ENCODE measurements around the gene ASB7. TPM values are rescaled to one million over a fixed set of nuclear protein-coding genes. Genes with fewer than 3 reads are reported as not detected.

Gene ASB7, protein sequence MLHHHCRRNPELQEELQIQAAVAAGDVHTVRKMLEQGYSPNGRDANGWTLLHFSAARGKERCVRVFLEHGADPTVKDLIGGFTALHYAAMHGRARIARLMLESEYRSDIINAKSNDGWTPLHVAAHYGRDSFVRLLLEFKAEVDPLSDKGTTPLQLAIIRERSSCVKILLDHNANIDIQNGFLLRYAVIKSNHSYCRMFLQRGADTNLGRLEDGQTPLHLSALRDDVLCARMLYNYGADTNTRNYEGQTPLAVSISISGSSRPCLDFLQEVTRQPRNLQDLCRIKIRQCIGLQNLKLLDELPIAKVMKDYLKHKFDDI
- 10 to 100 TPM; 35.7 TPM for total RNA-seq

DNA sequence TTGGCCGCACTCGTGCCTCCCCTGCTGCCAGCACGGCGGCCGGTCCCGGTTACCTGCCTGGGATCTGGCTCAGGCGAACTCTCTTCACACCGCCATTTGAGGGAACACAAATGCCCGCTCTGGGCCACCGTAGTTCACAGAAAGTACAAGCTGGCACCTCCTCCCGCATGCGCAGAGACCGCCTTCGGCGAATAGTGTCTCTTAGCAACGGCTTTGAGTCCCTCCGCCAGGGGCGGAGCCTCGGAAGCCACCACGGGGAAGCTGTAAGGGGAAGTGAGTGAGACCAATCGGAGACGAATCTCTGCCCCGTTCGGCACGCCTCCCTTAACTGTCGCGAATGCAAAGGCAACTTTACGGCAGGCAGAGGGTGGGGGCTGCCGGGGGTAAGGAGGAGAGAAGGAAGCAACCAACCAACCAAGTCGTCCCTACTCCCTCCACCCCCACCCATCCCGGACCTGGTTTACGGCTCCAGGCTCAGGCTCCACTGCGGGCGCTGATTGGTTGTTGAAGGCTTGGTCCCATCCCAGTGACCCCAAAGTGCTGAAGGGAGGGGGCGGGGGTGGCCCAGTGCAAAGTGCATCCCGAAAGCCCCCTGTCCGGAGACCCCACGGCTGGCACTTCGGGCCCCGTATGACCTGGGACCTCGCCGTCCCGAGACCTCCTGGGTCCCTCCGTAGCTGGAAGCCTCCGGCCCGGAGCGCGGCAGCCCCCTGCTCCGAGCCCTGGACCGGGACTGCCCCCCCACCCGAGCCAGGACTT is at the start of gene ASB7, which contains the start of gene LINS1:
Gene ASB7 (plus strand): TSS at position 526 of the 759 bp plus-strand sequence. CDS start 9,628 bp downstream, outside the sequence.
Gene LINS1 (minus strand): TSS at position 121 of the 759 bp plus-strand sequence. CDS start 21,342 bp downstream, outside the sequence.
- Mint-ChIP-seq H3K36me3 (ENCODE audit: insufficient read depth in 2 of 2) (peaks cover 8 to 18% of the 10 kb centered on the region in 2 donors), H3K9me3 (no peaks in the 10 kb centered on the region), H3K4me3 (no peak within 1 kb of the TSS), H3K27ac (peak within 1 kb of the TSS; percentile 98), H3K27me3 (ENCODE audit: low read depth) (no peaks in the 10 kb centered on the region), H3K4me1 (ENCODE audit: low read depth) (peaks cover 39% of the 10 kb centered on the region)
- DNase-seq (peak; percentile 99 to 100), ATAC-seq (replicated peaks in 1 of 2) (peak; percentile 83 to 85)

DNA sequence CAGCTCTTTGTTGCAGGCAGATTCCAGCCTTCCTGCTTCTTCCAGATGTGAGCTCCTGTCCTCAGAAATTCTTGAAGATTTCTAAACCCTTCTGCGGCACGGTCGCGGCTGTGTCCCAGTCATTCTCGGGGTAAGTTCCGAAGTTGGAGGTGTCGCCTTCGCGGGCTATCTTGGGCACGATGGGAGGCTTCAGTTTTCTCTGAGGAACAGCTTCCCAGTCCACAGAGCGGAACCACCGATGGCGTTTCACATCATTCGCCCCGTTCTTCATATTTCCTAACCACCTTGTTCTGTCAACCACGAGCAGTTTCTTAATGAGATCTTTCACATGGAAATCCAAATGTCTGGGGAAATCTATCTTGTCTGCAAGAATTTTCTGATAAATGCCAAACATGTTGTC is 48.9 kb upstream of the ASB7 start:
- H3K9me3 Mint-ChIP-seq, result peaks cover 0 to 2% of the 10 kb centered on the region in 2 donors
- H3K4me3 Mint-ChIP-seq, result no peak overlapping the region
- DNase-seq (no peak), ATAC-seq (replicated peaks in 1 of 2) (no peak)
- H3K4me1 Mint-ChIP-seq (ENCODE audit: low read depth), result no peaks in the 10 kb centered on the region
- no peak overlapping the region for H3K27ac Mint-ChIP-seq
- no peaks in the 10 kb centered on the region for H3K27me3 Mint-ChIP-seq (ENCODE audit: low read depth)
- peaks cover 2 to 23% of the 10 kb centered on the region in 2 donors for H3K36me3 Mint-ChIP-seq (ENCODE audit: insufficient read depth in 2 of 2)

DNA sequence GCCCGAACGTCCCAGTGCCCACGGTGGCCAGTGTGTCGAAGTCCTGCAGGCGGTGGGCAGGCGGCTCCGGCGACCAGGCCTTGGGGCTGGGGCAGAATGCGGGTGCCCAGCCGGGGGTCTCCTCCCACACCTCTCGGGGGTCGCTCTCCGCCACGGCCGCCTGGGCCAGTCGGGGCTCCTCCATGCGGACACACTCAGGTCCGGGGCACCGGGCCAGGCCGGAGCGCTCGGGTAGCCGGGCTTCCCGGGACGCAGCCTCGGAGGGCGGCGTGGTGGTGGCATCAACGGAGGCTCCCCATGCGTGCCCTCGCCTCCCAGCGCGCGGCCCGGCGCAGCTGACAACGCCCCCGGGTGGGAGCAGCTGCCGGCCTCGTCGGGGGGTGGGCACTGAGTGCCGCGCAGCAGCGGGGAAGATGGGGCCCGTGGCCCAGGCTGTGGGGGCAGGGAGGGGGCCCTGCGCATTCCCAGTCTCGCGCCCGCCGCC is 43.6 kb upstream of the ASB7 start:
- no peak overlapping the region for H3K27ac Mint-ChIP-seq
- H3K9me3 Mint-ChIP-seq, result no peaks in the 10 kb centered on the region
- peaks cover 2 to 18% of the 10 kb centered on the region in 2 donors for H3K36me3 Mint-ChIP-seq (ENCODE audit: insufficient read depth in 2 of 2)
- no peaks in the 10 kb centered on the region for H3K27me3 Mint-ChIP-seq (ENCODE audit: low read depth)
- no peak overlapping the region for H3K4me3 Mint-ChIP-seq
- no peak for DNase-seq
- H3K4me1 Mint-ChIP-seq (ENCODE audit: low read depth), result no peaks in the 10 kb centered on the region
- ATAC-seq (replicated peaks in 1 of 2), result no peak

DNA sequence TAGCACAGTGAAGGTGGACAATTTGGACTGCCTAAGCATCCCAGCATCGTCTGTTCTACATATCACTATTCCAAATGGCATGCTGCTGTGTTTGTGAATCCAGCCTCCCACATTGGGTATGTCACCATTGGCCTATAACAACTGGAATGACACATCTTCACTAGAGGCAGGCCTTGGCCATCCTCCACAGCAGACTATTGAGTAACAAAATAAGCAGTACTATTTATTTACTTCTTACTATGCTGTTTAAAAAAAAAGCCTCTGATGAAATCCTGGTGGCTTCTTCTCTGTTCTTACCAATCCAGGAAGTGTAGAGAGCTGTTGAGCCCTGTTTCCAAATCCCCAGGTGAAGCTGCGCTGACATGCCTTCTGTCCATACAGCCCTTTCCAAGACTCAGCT is 43.1 kb upstream of the ASB7 start:
- no peak overlapping the region for H3K27ac Mint-ChIP-seq

DNA sequence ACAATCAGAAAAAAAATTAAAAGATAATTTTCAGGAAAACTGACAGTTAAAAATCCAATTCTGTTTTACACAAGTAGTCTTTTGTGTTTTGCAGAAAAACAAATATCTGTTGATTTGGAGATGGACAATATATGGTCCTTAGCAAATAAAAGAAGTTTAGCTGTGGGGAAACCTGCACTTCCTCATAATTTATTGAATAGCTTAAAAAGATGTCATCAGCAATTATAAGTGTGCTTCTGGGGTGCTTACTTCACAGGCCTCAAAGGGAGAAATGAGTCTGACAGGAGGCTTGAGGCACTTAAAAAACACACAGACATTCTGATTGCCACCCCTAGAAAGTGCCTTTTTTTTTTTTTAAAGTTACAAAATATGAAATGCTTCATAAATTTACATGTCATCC is 42.1 kb upstream of the ASB7 start:
- no peaks in the 10 kb centered on the region for H3K4me1 Mint-ChIP-seq (ENCODE audit: low read depth)
- H3K9me3 Mint-ChIP-seq, result no peaks in the 10 kb centered on the region
- DNase-seq, result no peak
- ATAC-seq (replicated peaks in 1 of 2), result no peak
- H3K4me3 Mint-ChIP-seq, result no peak overlapping the region
- H3K36me3 Mint-ChIP-seq (ENCODE audit: insufficient read depth in 2 of 2), result peaks cover 4 to 19% of the 10 kb centered on the region in 2 donors
- no peaks in the 10 kb centered on the region for H3K27me3 Mint-ChIP-seq (ENCODE audit: low read depth)
- H3K27ac Mint-ChIP-seq, result no peak overlapping the region

More for the DNA sequence above, 43.1 kb upstream of the ASB7 start:
- Mint-ChIP-seq H3K27me3 (ENCODE audit: low read depth) (no peaks in the 10 kb centered on the region), H3K4me1 (ENCODE audit: low read depth) (no peaks in the 10 kb centered on the region), H3K4me3 (no peak overlapping the region), H3K9me3 (no peaks in the 10 kb centered on the region), H3K36me3 (ENCODE audit: insufficient read depth in 2 of 2) (peaks cover 2 to 17% of the 10 kb centered on the region in 2 donors)
- DNase-seq (no peak), ATAC-seq (replicated peaks in 1 of 2) (no peak)

DNA sequence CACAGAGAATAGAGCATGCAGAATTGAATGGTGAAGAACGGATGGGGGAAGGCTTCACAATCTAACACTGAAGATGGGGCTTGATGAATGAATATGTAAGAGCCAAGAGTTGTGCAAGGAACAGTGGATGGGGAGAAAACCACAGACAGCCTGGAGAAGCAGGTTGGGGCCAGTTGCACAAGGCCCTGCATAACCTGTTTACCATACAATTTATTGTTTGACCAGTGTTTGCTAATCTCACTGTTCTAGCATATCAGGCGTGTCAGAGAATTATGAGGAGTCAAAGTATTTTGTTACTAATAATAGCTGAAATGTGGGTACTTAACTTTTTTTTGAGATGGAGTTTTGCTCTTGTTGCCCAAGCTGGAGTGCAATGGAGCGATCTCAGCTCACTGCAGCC is 36.8 kb upstream of the ASB7 start:
- peaks cover 6% of the 10 kb centered on the region for H3K4me1 Mint-ChIP-seq (ENCODE audit: low read depth)
- no peak overlapping the region for H3K4me3 Mint-ChIP-seq
- H3K9me3 Mint-ChIP-seq, result no peaks in the 10 kb centered on the region
- no peaks in the 10 kb centered on the region for H3K27me3 Mint-ChIP-seq (ENCODE audit: low read depth)
- H3K36me3 Mint-ChIP-seq (ENCODE audit: insufficient read depth in 2 of 2), result peaks cover 4 to 22% of the 10 kb centered on the region in 2 donors
- no peak overlapping the region for H3K27ac Mint-ChIP-seq
- ATAC-seq (replicated peaks in 1 of 2) (no peak), DNase-seq (no peak)

DNA sequence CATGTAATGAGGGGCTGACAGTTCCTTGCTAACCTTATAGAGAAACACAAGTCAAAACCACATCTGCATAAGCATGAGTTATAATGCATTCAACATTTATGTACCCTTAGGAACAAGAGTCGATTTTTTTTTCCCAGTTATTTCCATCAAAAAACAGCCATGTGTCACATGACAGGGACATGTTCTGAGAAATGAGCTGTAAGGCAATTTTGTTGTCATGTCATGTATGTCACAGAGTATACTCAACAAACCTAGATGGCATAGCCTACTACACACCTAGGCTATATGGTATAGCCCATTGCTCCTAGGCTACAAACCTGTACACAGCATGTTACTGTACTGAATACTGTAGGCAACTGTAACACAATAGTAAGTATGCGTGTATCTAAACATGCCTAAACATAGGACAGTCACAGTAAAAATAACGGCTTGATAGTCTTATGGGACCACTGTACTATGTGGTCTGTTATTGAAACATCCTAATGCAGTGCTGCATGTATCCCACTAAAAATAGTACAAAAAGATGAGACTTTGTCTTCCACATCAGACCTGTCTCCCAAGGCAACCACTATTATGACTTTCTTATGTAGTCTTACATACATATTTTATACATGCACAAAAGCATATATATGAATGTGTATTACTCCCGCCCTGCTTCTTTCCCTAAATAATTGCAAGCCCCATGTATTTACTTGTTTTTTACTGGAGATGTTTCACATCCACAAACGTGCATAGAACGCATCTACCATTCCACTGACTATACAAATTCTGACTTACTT is 35.4 kb upstream of the ASB7 start:
- H3K9me3 Mint-ChIP-seq, result no peaks in the 10 kb centered on the region
- H3K4me3 Mint-ChIP-seq, result no peak overlapping the region
- H3K36me3 Mint-ChIP-seq (ENCODE audit: insufficient read depth in 2 of 2), result peaks cover 4 to 27% of the 10 kb centered on the region in 2 donors
- peaks cover 20% of the 10 kb centered on the region for H3K4me1 Mint-ChIP-seq (ENCODE audit: low read depth)
- no peaks in the 10 kb centered on the region for H3K27me3 Mint-ChIP-seq (ENCODE audit: low read depth)
- ATAC-seq (replicated peaks in 1 of 2), result no peak
- no peak overlapping the region for H3K27ac Mint-ChIP-seq
- DNase-seq, result no peak

DNA sequence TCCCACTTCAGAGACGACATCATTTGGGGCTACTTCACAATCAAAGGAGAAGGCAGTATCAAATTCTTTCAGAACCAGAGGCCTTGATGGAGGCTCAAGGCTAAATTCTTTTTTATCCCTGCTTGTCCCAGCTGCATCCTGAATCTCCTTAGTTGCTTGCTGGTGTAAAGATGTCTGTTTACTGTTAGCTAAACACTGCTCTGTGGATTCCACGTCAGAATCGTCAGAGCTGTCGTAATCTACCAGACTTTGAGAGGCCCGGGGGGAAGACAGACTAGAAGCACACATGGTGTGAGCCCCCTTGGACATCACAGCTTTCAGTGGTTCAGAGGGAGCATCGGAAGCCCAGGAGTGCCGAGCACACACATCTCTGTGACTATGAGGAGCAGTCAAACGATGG is 33.0 kb upstream of the ASB7 start:
- peaks cover 4 to 30% of the 10 kb centered on the region in 2 donors for H3K36me3 Mint-ChIP-seq (ENCODE audit: insufficient read depth in 2 of 2)
- H3K9me3 Mint-ChIP-seq, result no peaks in the 10 kb centered on the region
- H3K27me3 Mint-ChIP-seq (ENCODE audit: low read depth), result no peaks in the 10 kb centered on the region
- no peak for ATAC-seq (replicated peaks in 1 of 2)
- no peak for DNase-seq
- peaks cover 36% of the 10 kb centered on the region for H3K4me1 Mint-ChIP-seq (ENCODE audit: low read depth)
- peak overlapping the region; percentile 39 for H3K27ac Mint-ChIP-seq
- no peak overlapping the region for H3K4me3 Mint-ChIP-seq

DNA sequence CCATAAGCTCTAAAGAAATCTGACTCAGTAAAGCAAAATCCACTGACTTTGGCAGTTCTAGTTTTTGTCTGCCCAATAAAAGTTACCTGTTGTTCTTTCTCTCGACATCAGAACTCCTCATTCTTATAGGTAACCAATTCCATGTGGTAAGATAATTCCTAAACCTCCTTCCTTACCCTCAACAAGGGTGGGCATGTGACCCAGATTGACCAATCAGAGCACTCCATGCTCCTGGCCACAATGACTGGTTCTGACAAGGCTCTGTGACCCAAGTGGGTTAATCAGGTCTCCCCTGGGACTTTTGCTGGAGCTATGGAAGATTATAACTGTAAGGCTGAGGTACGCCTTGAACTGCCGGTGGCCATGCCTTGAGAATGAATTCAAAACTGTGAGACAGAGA is 32.1 kb upstream of the ASB7 start:
- H3K36me3 Mint-ChIP-seq (ENCODE audit: insufficient read depth in 2 of 2), result peaks cover 1 to 29% of the 10 kb centered on the region in 2 donors
- DNase-seq (no peak), ATAC-seq (replicated peaks in 1 of 2) (no peak)
- H3K27ac Mint-ChIP-seq, result peak overlapping the region; percentile 93
- no peaks in the 10 kb centered on the region for H3K9me3 Mint-ChIP-seq
- H3K4me1 Mint-ChIP-seq (ENCODE audit: low read depth), result peaks cover 44% of the 10 kb centered on the region
- H3K27me3 Mint-ChIP-seq (ENCODE audit: low read depth), result no peaks in the 10 kb centered on the region
- H3K4me3 Mint-ChIP-seq, result no peak overlapping the region

DNA sequence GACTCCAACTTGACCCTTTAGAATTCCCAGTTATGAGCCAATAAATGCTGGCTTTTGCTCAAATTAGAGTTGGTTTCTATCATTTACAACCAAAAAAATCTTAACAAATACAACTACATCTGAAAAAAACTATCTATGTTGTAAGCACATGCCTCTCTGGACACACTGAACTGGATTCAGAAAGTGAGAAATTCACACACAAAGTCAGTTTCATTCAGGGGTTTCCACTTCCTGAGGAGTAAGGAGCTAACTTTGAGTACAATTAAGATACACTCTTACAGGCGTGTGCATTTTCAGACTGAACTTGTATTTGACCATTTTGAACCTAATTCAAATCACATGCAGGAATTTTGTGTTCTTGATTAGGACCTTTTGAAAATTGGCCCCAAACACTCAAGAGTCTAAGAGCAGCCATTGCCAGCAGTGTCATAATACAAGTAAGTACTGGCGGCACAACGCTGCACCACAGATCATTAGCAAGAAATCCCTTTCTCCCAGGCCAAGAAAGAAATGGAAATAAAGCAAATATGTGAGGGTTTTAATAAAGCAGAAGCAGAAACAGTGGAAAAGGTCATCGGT is 31.6 kb upstream of the ASB7 start:
- H3K36me3 Mint-ChIP-seq (ENCODE audit: insufficient read depth in 2 of 2), result peaks cover 4 to 31% of the 10 kb centered on the region in 2 donors
- no peak for ATAC-seq (replicated peaks in 1 of 2)

DNA sequence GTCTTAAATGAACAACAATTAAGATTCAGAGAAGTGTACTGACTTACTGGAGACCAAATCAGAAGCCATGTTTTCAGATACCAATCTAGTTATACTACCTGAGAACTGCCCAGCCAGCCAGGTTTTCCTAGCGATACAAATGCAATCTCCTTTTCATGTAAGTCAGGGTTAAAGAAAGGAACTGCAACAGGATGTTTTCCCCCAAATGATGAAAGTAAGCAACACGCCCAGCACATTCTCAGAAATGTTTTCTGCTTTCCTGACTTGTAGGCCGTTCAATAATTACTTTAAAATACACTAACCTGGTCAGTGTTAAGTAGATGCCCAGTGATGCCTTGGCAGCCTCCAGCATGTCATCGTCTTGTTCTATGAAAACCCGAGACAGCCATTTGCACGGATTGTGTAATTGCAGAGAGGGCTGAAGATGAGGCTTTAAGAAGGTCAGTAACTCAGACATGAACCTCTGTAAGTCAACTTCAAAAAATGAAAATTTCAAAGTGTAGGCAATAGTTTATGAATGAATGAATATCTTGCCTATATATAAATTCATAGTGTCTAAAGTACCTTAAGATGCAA is 30.7 kb upstream of the ASB7 start:
- Mint-ChIP-seq H3K27ac (peak overlapping the region; percentile 95), H3K27me3 (ENCODE audit: low read depth) (no peaks in the 10 kb centered on the region), H3K36me3 (ENCODE audit: insufficient read depth in 2 of 2) (peaks cover 4 to 38% of the 10 kb centered on the region in 2 donors), H3K4me1 (ENCODE audit: low read depth) (peaks cover 56% of the 10 kb centered on the region), H3K4me3 (peak overlapping the region in 1 of 2 donors; percentile 51), H3K9me3 (no peaks in the 10 kb centered on the region)
- DNase-seq (no peak), ATAC-seq (replicated peaks in 1 of 2) (no peak)

More for the DNA sequence above, 31.6 kb upstream of the ASB7 start:
- H3K27ac Mint-ChIP-seq, result peak overlapping the region; percentile 93
- peaks cover 48% of the 10 kb centered on the region for H3K4me1 Mint-ChIP-seq (ENCODE audit: low read depth)
- DNase-seq, result no peak
- no peaks in the 10 kb centered on the region for H3K27me3 Mint-ChIP-seq (ENCODE audit: low read depth)
- H3K9me3 Mint-ChIP-seq, result no peaks in the 10 kb centered on the region
- H3K4me3 Mint-ChIP-seq, result peak overlapping the region; percentile 48 to 51

DNA sequence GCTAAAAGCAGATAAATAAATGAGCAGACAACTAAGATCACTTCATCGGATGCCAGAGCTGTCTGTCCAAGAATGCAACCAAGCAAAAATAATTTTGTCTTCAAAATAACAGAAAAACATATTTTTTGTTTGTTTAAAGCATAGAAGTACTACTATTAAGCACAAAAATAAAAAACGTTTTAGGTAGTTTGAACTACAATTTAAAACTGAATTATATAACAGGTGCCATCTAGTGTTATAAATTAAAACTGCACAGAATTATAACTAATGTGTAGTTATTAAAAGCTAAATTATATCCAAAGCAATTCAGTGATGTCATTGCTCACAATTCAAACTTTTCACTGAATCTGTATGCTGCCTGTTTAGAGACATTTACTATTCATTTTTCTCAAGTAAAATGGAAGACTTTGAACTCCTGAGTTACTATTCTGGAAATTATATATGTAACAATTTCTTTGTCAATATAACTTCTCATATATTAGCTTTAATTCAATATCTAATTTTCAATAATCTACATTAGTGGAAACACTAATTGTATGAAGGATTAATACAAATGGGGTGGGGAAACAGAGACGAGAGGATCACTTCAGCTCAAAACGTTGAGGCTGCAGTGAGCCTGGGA is 29.9 kb upstream of the ASB7 start:
- peak overlapping the region in 1 of 2 donors; percentile 51 for H3K4me3 Mint-ChIP-seq
- peaks cover 64% of the 10 kb centered on the region for H3K4me1 Mint-ChIP-seq (ENCODE audit: low read depth)
- no peak for DNase-seq
- no peak for ATAC-seq (replicated peaks in 1 of 2)
- peak overlapping the region; percentile 95 for H3K27ac Mint-ChIP-seq
- no peaks in the 10 kb centered on the region for H3K27me3 Mint-ChIP-seq (ENCODE audit: low read depth)
- H3K36me3 Mint-ChIP-seq (ENCODE audit: insufficient read depth in 2 of 2), result peaks cover 6 to 42% of the 10 kb centered on the region in 2 donors
- H3K9me3 Mint-ChIP-seq, result no peaks in the 10 kb centered on the region

All from activated T-cell treated with anti-CD3 and anti-CD28 coated beads, Interleukin-2, amount 50 U/mL, for 72 hours (primary cell).